Nephron progenitor cell (in vitro differentiated cells): Measurements from ENCODE around the gene CDC14B.

ENCODE experiments used
- DNase-seq: peaks from one replicate; pipeline ENCODE4 v3.0.0; 2021
- H3K27ac Mint-ChIP-seq: 2 replicates; pipeline ENCODE4 v1.8.0; 2021; ENCODE audit warnings: mild to moderate bottlenecking, moderate library complexity, mixed read lengths
- H3K27me3 Mint-ChIP-seq: 2 replicates; pipeline ENCODE4 v1.8.0; 2021; ENCODE audit warnings: mild to moderate bottlenecking, low read depth, mixed read lengths; ENCODE audit not compliant: poor library complexity
- H3K36me3 Mint-ChIP-seq: 2 replicates; pipeline ENCODE4 v1.8.0; 2021; ENCODE audit warnings: low read depth, mixed read lengths
- H3K4me1 Mint-ChIP-seq: 2 replicates; pipeline ENCODE4 v1.8.0; 2021; ENCODE audit warnings: mixed read lengths
- H3K4me3 Mint-ChIP-seq: 2 replicates; pipeline ENCODE4 v1.8.0; 2021; ENCODE audit warnings: mild to moderate bottlenecking, moderate library complexity, mixed read lengths
- H3K9me3 Mint-ChIP-seq: 2 replicates; pipeline ENCODE4 v1.8.0; 2021; ENCODE audit warnings: mild to moderate bottlenecking, moderate library complexity, mixed read lengths
- CTCF ChIP-seq: fragments of 200-600 bp; sonication (generic); IDR thresholded peaks from 2 replicates; pipeline ENCODE4 v1.5.0; 2021; ENCODE audit warnings: antibody characterized with exemption

The CDC14B gene

GRCh38 chr9:96462541-96462940 lies 157.1 kb downstream of the CDC14B start:
- TF ChIP-seq CTCF, result no peak
- H3K36me3 Mint-ChIP-seq, result peaks cover 37% of the 10 kb centered on the region
- no peak overlapping the region for H3K4me3 Mint-ChIP-seq
- no peaks in the 10 kb centered on the region for H3K9me3 Mint-ChIP-seq
- H3K27ac Mint-ChIP-seq, result peak overlapping the region; percentile 73
- no peak for DNase-seq
- peaks cover 4% of the 10 kb centered on the region for H3K27me3 Mint-ChIP-seq
- peaks cover 44% of the 10 kb centered on the region for H3K4me1 Mint-ChIP-seq

DNA sequence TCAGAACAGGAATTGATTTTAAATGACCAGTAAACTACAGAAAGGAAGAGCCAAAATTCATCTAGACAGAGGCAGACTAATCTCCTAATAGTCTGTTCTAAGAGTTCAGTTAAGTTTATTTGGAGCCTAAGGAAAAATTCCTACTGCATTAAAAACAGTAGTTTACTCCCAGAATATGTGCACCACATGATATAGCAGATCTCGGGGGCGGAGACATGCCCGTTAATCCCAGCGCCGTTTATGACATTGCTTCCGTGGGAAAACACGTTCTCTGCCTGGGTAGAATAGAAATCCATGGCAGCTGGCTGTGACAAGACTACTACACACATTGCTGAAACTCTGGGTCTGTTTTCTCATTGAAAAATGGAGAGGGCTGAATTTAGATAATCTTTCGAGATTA lies 158.3 kb downstream of the CDC14B start:
- peaks cover 4% of the 10 kb centered on the region for H3K27me3 Mint-ChIP-seq
- peaks cover 32% of the 10 kb centered on the region for H3K36me3 Mint-ChIP-seq
- no peak for TF ChIP-seq CTCF
- H3K9me3 Mint-ChIP-seq, result no peaks in the 10 kb centered on the region
- H3K27ac Mint-ChIP-seq, result no peak overlapping the region
- H3K4me3 Mint-ChIP-seq, result no peak overlapping the region
- DNase-seq, result no peak
- H3K4me1 Mint-ChIP-seq, result peaks cover 44% of the 10 kb centered on the region

DNA sequence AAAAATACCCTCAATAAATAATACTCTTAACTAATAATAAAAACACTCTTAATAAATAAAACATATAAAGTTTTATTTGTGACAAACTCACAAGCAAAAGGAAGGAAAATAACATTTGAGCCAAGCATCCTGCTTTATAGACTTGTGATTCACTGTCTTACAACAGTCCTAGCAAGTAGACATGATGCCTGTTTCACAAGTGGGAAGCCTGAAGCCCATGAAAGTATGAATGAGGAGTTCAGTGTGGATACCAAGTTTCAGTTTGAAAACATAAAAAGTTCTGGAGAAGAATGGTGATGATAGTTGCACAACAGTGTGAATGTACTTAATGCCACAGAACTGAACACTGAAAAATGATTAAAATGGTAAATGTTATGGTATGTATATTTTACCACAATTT lies 158.8 kb downstream of the CDC14B start:
- Mint-ChIP-seq H3K27me3 (no peaks in the 10 kb centered on the region), H3K36me3 (peaks cover 28% of the 10 kb centered on the region), H3K4me1 (peaks cover 44% of the 10 kb centered on the region), H3K4me3 (no peak overlapping the region), H3K9me3 (no peaks in the 10 kb centered on the region), H3K27ac (no peak overlapping the region)
- no peak for TF ChIP-seq CTCF
- no peak for DNase-seq

- peaks cover 24% of the 10 kb centered on the region for H3K36me3 Mint-ChIP-seq
- no peaks in the 10 kb centered on the region for H3K27me3 Mint-ChIP-seq
- H3K4me1 Mint-ChIP-seq, result peaks cover 44% of the 10 kb centered on the region
- no peak for TF ChIP-seq CTCF
- H3K4me3 Mint-ChIP-seq, result no peak overlapping the region
- H3K27ac Mint-ChIP-seq, result no peak overlapping the region
- DNase-seq, result no peak
- H3K9me3 Mint-ChIP-seq, result no peaks in the 10 kb centered on the region
Observed at GRCh38 chr9:96460470-96460869, 159.2 kb downstream of the CDC14B start.

GRCh38 chr9:96459268-96460007 lies 160.2 kb downstream of the CDC14B start:
- Mint-ChIP-seq H3K27ac (no peak overlapping the region), H3K36me3 (peaks cover 19% of the 10 kb centered on the region), H3K27me3 (no peaks in the 10 kb centered on the region), H3K9me3 (no peaks in the 10 kb centered on the region), H3K4me1 (peaks cover 37% of the 10 kb centered on the region), H3K4me3 (no peak overlapping the region)
- DNase-seq, result no peak
- no peak for TF ChIP-seq CTCF

DNA sequence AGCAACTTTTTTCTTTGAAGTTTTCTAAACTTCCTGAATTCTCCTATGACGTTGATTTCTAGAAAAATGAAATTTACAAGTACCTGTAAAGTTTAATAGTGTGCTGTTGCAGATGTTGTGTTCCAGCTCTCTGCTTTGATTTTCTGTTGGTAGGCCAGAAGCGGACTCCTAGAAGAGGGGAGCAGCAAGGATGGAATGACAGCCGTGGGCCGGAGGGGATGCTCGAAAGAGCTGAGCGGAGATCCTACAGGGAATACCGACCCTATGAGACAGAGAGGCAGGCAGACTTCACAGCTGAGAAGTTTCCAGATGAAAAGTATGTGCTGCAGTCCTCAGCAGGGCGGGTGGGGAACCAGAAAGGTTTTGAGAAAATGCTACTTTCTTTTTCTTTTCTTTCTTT lies 161.4 kb downstream of the CDC14B start:
- H3K27ac Mint-ChIP-seq, result peak overlapping the region; percentile 81
- peaks cover 31% of the 10 kb centered on the region for H3K4me1 Mint-ChIP-seq
- DNase-seq, result no peak
- no peak for TF ChIP-seq CTCF
- H3K27me3 Mint-ChIP-seq, result no peaks in the 10 kb centered on the region
- H3K36me3 Mint-ChIP-seq, result peaks cover 19% of the 10 kb centered on the region
- H3K4me3 Mint-ChIP-seq, result no peak overlapping the region
- H3K9me3 Mint-ChIP-seq, result no peaks in the 10 kb centered on the region
